Stimulated activated CD4-positive, alpha-beta T cell treated with anti-CD3 and anti-CD28 coated beads, Interleukin-1b, Interleukin-23, amount 100 ng/mL, for 1 hour (primary cell): ENCODE results near the gene DBNDD2.
A peak's percentile ranks its signal among the peaks of the same experiment; 100 is the strongest.

Source experiments
- DNase-seq, 2 donors: peaks; one replicate each; pipeline ENCODE4 v3.0.0-alpha.2; 2020; ENCODE audit warnings: low read depth in 2 of 2

Gene DBNDD2, protein sequence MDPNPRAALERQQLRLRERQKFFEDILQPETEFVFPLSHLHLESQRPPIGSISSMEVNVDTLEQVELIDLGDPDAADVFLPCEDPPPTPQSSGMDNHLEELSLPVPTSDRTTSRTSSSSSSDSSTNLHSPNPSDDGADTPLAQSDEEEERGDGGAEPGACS

GRCh38 chr20:45407783-45408645, at the start of gene DBNDD2:
Gene DBNDD2 (plus strand): TSS chr20:45408289. CDS start chr20:45408468, 179 bp downstream.
- no peak for DNase-seq

DNA sequence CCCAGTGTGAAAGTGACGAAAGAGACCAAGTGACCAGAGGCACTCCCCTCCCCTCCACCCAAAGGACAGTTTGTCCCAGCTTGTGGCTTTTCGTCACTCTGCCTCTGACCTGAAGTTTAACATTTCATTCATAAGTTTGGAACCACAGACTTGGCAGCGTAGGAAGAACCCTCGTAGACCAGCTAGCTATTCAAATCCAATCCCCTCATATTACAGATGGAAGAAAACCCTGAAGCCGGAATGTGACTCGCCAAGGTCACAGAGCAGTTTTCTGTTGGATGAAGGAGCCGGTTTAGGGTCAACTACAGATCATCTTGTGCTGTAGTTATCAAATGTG, 49.1 kb upstream of the DBNDD2 start:
- DNase-seq, result no peak

DNA sequence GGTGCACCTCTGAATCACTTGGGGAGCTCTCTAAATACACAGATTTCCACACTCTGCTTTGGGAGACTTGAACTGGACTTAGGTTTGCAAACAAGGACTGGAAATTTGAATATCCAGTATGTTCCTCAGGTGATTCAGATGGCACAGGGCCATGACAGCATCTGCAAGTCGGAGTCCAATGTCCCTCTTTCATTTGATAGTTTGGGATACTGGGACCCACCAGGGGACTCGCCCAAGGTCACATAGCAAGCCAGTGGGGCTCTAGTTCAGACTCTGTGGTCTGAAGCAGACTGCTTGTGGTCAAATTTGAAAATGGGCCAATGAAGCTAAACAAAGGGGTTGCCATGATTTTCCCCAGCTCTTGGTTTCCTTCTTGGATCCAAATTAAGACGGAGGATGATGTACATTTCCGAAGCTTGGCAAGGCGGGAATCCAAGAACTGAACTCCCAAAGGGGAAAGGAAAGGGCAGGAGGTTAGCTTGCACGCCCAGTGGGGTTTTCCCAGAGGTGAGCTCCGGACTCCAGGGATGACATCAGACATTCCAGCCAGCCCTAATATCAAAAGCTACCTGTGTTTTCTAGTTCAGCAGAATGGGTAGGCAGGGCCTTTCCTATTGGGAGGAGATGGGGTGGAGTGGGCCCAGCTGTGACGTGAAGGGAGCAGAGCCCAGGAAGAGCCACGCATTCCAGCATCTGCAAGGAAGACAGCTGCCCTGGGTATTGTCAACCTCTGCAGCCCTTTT, 48.5 kb upstream of the DBNDD2 start:
- DNase-seq, result no peak

DNA sequence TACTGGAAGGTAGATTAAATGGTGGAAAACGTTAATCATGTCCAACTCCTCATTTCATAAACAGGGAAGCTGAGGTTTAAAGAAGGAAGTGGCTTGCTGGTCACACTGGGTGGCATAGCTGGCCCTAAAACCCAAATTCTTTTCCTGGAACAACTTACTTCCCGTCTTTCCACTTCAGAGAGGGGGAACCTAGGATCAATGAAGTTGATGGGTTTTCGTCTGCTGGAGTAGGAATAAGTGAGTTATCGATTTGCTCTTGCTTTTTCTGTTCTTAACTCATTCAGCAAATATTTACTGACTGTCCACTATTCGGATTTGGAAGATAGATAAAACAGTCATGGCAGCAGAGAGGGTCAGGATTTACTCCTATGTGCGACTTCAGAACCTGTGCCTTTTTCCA, 46.3 kb upstream of the DBNDD2 start:
- DNase-seq, result no peak

DNA sequence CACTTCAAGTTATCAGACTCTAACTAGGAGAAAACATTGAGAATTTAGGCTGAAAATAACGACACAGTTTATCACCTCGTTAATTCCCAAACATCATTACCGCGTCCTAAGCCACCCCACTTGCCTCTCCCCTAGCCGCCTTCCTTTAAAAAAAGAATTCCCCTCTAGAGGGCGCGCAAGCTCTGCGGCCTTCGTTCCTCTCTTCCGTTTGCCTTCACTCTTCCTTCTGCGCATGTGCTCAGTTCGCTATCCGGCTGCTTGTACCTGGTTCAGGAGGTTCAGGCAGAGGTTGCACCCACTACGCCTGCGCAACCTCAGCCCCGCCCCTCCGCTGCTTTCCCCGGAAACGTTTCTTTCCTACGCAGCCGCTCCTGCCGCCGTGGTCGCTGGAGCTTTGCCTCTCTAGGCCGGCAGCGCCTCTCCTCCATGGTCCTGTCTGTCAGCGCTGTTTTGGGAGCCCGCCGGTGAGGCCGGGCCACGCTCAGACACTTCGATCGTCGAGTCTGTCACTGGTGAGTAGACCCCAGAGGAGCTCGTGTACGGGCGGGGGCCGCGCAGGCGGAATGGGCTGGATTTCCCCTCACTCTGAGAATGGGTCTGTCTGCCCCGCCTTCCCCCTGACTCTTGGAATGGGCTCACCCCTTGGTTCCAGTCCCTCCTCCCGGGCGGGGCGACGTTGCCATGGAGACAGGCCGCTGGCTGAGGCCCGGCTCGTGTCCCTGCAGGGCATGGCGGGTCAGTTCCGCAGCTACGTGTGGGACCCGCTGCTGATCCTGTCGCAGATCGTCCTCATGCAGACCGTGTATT, 45.1 kb upstream of the DBNDD2 start, which contains the start of gene SYS1:
Gene SYS1, plus strand, starts transcription at position 353 of the 807 bp plus-strand sequence. Its CDS starts 376 bp downstream, at position 729.
- peak; percentile 98 to 99 for DNase-seq

GRCh38 chr20:45363611-45364492, 44.2 kb upstream of the DBNDD2 start:
- no peak for DNase-seq

DNA sequence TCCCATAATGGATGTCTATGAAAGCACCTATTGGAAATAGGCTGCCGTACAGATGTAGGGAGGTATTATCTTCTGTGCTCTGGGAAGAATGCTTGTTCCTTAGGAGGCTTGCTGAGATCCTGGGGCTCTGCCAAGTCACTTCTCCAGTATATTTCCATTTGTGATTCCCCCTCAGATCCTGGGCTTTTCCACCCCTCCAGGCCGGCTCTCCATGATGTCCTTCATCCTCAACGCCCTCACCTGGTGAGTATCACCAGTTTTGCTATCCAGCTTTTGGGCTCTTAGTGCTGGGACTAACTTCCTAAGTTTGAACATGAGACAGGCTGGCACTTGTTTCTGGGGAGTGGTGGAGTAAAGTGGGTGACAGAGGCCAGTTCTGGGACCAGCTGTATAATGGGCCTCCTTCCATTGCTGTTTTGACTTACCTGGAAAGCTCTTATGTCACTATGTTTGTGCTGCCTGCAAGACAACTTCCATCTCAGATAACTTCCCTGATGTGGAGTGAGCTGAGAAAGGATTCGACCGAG, 42.6 kb upstream of the DBNDD2 start:
- DNase-seq, result no peak

DNA sequence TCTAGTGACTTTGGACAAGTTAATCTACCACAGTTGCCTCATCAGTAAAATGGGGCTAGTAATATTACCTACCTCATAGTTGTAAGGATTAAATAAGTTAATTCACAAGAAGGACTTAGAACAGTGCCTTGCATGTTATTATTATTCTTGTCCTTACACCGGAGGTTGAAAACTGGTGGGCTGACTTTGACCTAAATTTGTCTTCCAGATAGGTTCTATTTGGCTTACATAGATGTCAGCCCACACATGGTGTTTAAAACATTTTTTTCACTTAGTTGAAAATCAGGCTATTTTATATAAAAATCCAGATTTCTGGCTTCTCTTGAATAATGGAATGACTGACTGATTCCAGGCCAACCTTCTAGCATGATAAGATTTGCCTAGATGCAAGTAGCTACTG, 41.9 kb upstream of the DBNDD2 start:
- DNase-seq, result no peak

DNA sequence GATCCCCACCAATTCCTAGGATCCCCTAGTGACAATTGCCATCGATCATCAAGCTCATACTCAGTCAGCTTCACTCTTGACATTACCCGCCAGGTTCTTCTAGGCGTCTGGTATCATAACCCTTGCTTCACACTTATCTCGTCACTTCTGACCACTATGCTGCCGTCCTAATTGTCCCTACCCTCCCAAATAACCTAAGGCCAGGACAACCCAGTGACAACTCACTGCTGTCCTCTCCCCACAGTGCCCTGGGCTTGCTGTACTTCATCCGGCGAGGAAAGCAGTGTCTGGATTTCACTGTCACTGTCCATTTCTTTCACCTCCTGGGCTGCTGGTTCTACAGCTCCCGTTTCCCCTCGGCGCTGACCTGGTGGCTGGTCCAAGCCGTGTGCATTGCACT, 41.5 kb upstream of the DBNDD2 start:
- no peak for DNase-seq

GRCh38 chr20:45367126-45367525, 41.0 kb upstream of the DBNDD2 start:
- no peak for DNase-seq

DNA sequence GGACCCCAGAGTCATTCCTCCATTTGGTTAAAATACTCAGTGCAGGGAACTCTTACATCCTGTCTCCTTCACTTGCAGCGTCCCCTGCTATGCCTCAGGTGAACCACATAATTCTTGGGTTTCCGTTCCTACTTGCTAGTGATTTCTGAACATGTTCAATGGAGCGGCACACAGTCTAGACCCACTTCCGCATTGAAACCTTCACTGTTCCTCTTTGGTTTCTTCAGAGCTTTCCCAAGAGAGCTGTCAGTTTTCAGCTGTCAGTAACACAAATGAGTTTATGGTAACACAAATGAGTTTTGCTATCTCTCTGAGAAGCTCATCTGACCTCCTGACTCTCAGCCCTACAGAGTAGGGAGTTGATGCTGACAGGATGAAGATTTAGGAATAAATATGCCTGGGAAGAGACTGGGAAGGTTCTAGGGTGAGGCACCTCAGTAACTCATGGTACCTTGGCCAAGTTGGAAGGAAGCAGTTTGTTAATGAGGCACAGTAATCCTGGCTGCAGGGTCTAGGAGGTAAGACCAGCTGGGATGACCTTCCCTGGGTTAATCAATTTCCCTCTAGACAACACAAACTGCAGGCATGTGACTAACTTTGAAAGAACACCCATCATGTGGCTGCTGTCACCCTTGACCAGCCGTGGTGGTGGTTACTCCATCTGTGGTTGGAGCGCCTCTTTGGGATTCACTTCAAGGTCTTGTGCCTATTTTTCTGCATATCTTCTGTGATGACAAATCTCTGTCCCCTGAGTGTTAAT, 39.7 kb upstream of the DBNDD2 start:
- no peak for DNase-seq

GRCh38 chr20:45370571-45371160, 37.4 kb upstream of the DBNDD2 start:
- no peak for DNase-seq

GRCh38 chr20:45372241-45372640, 35.8 kb upstream of the DBNDD2 start:
- DNase-seq, result no peak

GRCh38 chr20:45372646-45373352, 35.3 kb upstream of the DBNDD2 start:
- no peak for DNase-seq

DNA sequence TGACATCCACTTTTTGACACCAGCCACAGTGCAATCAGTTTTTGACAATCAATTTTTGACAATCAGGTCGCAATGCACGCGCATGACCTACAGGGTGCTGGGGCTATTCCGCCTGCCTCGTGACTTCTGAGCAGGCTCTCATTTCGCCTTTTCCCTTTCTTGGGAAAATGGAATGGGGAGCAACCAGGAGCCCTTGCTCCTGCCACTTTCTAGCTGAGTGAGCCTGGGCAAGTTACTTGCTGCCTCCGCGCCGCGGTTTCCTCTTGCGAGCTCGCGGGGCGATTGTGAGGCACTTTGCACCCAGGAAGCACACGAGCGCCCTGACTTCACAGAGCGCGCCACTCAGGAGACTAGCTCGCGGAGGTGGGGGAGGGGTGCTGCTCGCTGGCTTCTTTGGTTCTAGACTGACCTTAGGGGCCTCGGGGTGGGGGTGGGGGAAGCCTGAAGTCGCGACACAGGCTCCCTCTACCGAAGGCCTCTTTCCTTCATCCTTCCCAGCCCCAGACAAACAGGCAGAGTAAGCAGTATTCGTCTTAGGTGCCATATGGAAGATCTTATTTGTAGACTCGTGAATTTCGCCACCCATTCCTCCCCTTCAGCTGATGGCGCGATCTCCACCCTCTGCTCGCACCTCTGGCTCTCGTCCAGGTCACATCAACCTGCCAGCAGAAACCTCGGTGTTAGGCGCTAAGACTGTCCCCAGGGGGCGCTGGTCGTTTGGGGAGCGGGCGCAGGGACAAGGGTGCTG, 34.6 kb upstream of the DBNDD2 start:
- peak; percentile 76 to 84 for DNase-seq

- no peak for DNase-seq
These were observed 34.0 kb upstream of the DBNDD2 start for GRCh38 chr20:45374101-45374467.

- DNase-seq, result no peak
These were observed 33.1 kb upstream of the DBNDD2 start for GRCh38 chr20:45374966-45375365.

DNA sequence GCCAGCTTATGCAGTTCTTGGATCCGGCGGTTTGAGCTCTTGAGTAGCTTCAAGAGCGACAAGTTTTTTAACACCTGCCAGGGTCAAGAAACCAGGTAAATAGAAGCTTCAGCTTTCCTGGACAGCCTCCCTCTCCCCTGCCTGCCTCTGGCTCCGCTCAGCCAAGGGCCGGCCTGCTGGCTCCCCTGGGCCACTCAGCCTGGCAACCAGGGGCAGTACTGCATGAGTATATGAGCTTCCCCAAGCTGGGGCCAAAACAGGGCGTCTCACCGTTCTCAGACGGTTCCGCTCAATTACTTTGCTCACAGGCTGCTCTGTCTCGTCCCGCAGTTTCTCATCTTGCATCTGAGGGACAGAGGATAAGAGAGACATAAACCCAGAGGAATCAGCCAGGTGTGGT, 30.8 kb upstream of the DBNDD2 start:
- no peak for DNase-seq
